Measurements from ENCODE around the gene KISS1R. TPM values are rescaled to one million over a fixed set of nuclear protein-coding genes. Genes with fewer than 3 reads are reported as not detected.
A peak's percentile ranks its signal among the peaks of the same experiment; 100 is the strongest.

Gene KISS1R
- polyA plus RNA-seq, 1 experiment: not detected

DNA sequence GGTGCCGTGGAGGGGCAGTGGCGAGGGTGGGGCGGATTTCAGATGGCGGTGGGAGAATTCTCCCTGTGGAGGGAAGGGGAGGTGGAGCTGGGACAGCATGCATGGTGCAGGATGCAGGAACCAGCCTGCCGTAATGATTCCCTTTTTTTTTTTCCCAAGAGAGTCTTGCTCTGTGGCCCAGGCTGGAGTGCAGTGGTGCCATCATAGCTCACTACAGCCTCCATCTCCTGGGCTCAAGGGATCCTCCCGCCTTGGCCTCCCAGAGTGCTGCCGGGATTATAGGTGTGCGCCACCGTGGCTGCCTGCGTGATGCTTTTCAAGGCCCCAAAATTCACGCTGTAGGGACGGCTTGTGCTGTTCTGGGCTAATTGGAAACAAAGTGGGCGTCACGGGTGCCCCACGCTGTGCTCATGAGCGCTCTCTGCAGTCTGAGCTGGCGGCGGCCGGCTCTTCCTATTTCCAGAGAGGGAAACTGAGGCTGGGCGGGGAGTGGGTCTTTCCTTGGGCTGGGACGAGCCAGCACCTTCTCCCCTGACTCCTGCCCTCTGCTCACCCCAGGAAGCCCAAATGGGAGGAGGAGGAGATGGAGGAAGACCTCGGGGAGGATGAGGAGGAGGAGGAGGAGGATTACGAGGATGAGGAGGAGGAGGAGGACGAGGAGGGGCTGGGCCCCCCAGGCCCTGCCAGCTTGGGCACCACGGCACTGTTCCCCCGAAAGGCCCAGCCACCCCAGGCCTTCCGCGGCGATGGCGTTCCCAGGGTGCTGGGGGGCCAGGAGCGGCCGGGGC lies 14.9 kb downstream of the KISS1R start:
- ChIA-PET POLR2A (interaction anchor here (0.8 kb wide), 1 partner anchor 52 kb away, joined by 3 read pairs; the partner anchor contains the start of gene WDR18), CTCF (interaction anchor here (1.7 to 1.8 kb wide), 2 partner anchors 9 to 52 kb away, joined by 7 to 10 read pairs; partner anchors contain the start of gene WDR18)
- Histone ChIP-seq H3K36me3 (ENCODE audit: control insufficient read depth, insufficient read depth, low read length) (peaks cover 18% of the 10 kb centered on the region), H3K4me3 (ENCODE audit: low read depth, low read length) (peak overlapping the region; percentile 27), H3K27me3 (ENCODE audit: control insufficient read depth, insufficient read depth, low read length) (no peaks in the 10 kb centered on the region)
- no peak for DNase-seq (ENCODE audit: low read depth)
- TF ChIP-seq, protein P1, sequence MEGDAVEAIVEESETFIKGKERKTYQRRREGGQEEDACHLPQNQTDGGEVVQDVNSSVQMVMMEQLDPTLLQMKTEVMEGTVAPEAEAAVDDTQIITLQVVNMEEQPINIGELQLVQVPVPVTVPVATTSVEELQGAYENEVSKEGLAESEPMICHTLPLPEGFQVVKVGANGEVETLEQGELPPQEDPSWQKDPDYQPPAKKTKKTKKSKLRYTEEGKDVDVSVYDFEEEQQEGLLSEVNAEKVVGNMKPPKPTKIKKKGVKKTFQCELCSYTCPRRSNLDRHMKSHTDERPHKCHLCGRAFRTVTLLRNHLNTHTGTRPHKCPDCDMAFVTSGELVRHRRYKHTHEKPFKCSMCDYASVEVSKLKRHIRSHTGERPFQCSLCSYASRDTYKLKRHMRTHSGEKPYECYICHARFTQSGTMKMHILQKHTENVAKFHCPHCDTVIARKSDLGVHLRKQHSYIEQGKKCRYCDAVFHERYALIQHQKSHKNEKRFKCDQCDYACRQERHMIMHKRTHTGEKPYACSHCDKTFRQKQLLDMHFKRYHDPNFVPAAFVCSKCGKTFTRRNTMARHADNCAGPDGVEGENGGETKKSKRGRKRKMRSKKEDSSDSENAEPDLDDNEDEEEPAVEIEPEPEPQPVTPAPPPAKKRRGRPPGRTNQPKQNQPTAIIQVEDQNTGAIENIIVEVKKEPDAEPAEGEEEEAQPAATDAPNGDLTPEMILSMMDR (IDR thresholded peaks at IDR 0.05; ENCODE audit: insufficient read depth, low read depth, low read length): no peak

DNA sequence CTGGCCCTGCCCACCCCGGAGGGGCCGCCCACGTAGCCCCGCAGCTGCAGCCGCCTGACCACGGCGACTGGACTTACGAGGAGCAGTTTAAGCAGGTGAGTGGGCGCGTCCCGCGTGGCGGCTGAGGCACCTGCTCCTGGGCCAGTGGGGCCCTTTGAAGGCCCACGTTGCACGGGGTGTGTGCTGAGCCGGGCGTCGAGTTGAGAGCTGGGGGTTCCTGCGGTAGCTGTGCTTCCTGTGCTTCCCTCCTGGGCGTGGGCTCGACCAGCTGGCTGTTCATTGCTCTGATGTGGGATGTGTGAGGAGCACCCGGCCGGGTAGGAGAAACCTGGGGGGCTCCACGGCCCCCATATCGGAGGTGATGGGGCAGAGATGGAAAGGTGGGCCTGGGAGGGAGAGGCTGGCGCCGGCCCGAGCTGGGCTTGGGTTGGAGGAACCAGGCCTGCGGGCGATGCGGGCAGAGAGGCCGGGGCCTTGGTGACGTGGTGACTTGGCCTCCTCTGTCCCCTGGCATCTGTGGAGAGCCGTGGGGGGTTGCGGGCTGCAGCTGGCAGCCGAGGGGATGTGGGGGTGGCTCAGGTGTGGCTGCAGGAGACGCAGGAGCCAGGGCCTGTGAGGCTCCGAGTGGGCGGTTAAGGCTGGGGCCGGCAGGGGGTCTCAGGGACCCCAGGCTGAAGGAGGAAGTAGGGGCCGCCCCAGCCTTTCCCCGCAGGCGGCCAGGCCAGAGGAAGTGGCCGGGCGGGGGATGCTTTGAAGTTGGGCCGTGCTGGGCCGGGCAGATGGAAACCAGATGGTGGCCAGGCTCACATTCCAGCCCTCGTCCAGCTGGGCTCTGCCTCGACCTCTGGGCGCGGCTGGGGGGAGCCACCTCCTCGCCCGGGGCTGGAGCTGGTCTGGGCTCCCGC lies 15.8 kb downstream of the KISS1R start:
- H3K4me3 ChIP-seq (ENCODE audit: low read depth, low read length): peak overlapping the region; percentile 28
- POLR2A ChIA-PET: interaction anchor here (0.8 kb wide), 2 partner anchors 24 to 51 kb away, joined by 3 read pairs; partner anchors contain the start of gene WDR18
- TF ChIP-seq, protein P1 (IDR thresholded peaks at IDR 0.05; ENCODE audit: insufficient read depth, low read depth, low read length): peak; percentile 18; the same call in 1 of the 2 replicates
- CTCF ChIA-PET: interaction anchor here (0.6 to 1.8 kb wide), 6 partner anchors 9 to 259 kb away, joined by 3 to 10 read pairs (median 4); partner anchors contain the start of gene WDR18
- peak; percentile 77 for DNase-seq (ENCODE audit: low read depth)
- H3K27me3 ChIP-seq (ENCODE audit: control insufficient read depth, insufficient read depth, low read length): no peaks in the 10 kb centered on the region
- peaks cover 21% of the 10 kb centered on the region for H3K36me3 ChIP-seq (ENCODE audit: control insufficient read depth, insufficient read depth, low read length)

DNA sequence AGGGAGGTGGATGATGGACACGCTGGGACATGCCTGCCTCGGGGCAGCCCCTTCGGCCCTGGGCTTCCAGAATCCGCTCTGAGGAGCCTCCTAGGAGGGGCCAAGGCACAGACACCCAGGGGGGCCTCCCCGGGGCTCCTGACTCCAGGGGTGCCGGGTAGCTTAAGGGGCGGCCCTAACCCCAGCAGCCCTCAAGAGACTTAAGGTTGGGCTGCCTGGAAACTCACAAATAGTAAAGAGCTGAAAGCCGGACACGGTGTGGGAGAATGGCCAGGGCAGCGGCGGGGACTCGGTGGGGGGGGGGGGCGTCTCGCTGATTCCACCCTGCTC lies 16.4 kb downstream of the KISS1R start:
- ChIA-PET CTCF (interaction anchor here (0.6 to 1.8 kb wide), 4 partner anchors 10 to 259 kb away, joined by 3 to 10 read pairs (median 4); partner anchors contain the start of gene WDR18), POLR2A (interaction anchor here (0.8 kb wide), 1 partner anchor 23 kb away, joined by 3 read pairs; no protein-coding TSS in a partner anchor)
- TF ChIP-seq, protein P1 (IDR thresholded peaks at IDR 0.05; ENCODE audit: insufficient read depth, low read depth, low read length): 0 out of 2 replicates have a peak, but pooled peaks have one; percentile 0
- no peak for DNase-seq (ENCODE audit: low read depth)
- Histone ChIP-seq H3K4me3 (ENCODE audit: low read depth, low read length) (peak overlapping the region; percentile 28), H3K27me3 (ENCODE audit: control insufficient read depth, insufficient read depth, low read length) (no peaks in the 10 kb centered on the region), H3K36me3 (ENCODE audit: control insufficient read depth, insufficient read depth, low read length) (peaks cover 25% of the 10 kb centered on the region)

DNA sequence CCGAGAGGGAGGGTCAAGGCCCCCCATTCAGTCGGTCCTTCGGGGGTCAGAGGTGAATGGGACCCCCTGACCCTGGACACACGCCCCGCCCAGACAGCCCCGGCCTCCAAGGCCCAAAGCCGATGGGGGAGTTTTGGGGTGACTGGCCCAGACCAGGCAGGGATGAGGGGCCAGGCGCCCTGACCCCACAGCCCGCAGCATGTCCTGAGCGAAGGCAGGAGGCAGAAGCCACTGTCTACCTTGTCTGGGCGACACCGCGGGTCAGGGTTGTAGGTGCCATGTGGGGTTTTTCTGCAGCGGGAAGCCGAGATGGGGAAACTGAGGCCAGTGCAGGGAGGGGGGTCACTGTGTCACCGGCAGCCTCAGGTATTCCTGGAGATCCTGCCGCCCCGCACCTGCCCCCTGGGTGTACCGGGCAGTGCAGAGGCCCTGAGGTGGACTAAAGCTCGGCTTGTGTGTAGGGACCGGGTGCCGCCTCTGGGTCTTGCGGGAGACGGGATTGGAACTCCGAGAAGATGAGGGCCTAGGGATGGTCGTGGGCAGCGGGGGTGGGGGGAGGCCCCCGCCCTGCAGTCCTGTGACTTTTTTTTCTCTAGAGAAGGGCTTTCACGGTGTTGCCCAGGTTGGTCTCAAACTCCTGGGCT lies 17.2 kb downstream of the KISS1R start:
- POLR2A ChIA-PET: interaction anchor here (0.8 kb wide), 1 partner anchor 22 kb away, joined by 3 read pairs; no protein-coding TSS in a partner anchor
- no peak overlapping the region for H3K4me3 ChIP-seq (ENCODE audit: low read depth, low read length)

More for the DNA sequence above, 17.2 kb downstream of the KISS1R start:
- no peak for DNase-seq (ENCODE audit: low read depth)
- TF ChIP-seq, protein P1 (IDR thresholded peaks at IDR 0.05; ENCODE audit: insufficient read depth, low read depth, low read length): no peak
- H3K36me3 ChIP-seq (ENCODE audit: control insufficient read depth, insufficient read depth, low read length): peaks cover 25% of the 10 kb centered on the region
- no peaks in the 10 kb centered on the region for H3K27me3 ChIP-seq (ENCODE audit: control insufficient read depth, insufficient read depth, low read length)
- CTCF ChIA-PET: interaction anchor here (0.9 to 1.0 kb wide), 2 partner anchors 10 to 42 kb away, joined by 3 to 5 read pairs; no protein-coding TSS in a partner anchor

All from BJ (cell line).